ENCODE measurements around the gene ADRB2. TPM values are rescaled to one million over a fixed set of nuclear protein-coding genes. Genes with fewer than 3 reads are reported as not detected.
A peak's percentile ranks its signal among the peaks of the same experiment; 100 is the strongest.

ADRB2 gene
- total RNA-seq, 2 donors from 2014 or later, result 3.8 to 4.4 TPM

DNA sequence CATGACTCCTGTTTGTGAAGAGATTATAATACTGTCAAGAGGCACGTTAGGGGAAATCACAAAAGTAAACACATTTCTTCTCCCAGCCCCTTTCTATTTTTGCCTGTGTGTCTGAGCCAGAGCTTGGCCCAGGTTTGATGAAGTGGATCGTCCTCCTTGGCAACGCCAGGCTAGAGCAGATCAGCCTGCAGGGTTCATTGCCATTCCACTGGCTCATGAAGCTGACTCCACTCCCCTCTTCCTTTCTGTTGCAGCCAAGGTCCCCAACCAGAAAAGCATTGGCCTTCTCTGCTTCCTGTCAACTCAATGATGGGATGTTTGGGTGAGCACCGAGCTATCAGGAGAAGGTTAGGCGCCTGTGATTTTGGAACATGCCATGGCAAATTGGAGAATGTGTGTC is 3.3 kb downstream of the ADRB2 start:
- no peaks in the 10 kb centered on the region for H3K27me3 Mint-ChIP-seq
- H3K27ac Mint-ChIP-seq, result peak overlapping the region; percentile 75 to 93
- H3K4me3 Mint-ChIP-seq, result peak overlapping the region; percentile 91

DNA sequence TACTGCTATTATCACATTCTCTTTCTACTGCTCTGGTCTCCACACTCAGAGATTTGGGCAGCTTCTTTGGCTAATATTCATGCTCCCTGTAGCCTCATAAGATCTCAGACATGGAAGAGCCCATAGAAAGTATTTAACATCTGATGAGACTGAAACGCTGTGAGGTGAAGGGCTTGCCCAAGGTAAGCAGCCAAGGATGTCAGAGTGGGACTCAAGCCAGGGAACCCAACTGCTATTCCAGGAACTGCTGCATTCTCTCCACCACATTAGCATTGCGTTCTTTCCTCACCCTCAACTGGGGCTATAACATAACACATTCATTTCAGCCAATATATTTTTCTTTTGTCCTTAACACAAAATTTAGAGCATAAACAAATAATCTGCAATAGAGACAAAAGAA is 3.8 kb downstream of the ADRB2 start:
- H3K9me3 Mint-ChIP-seq, result no peaks in the 10 kb centered on the region
- ATAC-seq (no peak), DNase-seq (ENCODE audit: low spot score) (no peak)
- H3K36me3 Mint-ChIP-seq, result no peaks in the 10 kb centered on the region
- H3K4me1 Mint-ChIP-seq (ENCODE audit: low read depth in 2 of 2), result peaks cover 81 to 90% of the 10 kb centered on the region in 2 donors
- peak overlapping the region; percentile 91 for H3K4me3 Mint-ChIP-seq
- peak overlapping the region; percentile 75 to 93 for H3K27ac Mint-ChIP-seq
- no peaks in the 10 kb centered on the region for H3K27me3 Mint-ChIP-seq

More for the DNA sequence above, 3.3 kb downstream of the ADRB2 start:
- DNase-seq (ENCODE audit: low spot score) (no peak), ATAC-seq (no peak)
- Mint-ChIP-seq H3K9me3 (no peaks in the 10 kb centered on the region), H3K4me1 (ENCODE audit: low read depth in 2 of 2) (peaks cover 80 to 85% of the 10 kb centered on the region in 2 donors), H3K36me3 (no peaks in the 10 kb centered on the region)

DNA sequence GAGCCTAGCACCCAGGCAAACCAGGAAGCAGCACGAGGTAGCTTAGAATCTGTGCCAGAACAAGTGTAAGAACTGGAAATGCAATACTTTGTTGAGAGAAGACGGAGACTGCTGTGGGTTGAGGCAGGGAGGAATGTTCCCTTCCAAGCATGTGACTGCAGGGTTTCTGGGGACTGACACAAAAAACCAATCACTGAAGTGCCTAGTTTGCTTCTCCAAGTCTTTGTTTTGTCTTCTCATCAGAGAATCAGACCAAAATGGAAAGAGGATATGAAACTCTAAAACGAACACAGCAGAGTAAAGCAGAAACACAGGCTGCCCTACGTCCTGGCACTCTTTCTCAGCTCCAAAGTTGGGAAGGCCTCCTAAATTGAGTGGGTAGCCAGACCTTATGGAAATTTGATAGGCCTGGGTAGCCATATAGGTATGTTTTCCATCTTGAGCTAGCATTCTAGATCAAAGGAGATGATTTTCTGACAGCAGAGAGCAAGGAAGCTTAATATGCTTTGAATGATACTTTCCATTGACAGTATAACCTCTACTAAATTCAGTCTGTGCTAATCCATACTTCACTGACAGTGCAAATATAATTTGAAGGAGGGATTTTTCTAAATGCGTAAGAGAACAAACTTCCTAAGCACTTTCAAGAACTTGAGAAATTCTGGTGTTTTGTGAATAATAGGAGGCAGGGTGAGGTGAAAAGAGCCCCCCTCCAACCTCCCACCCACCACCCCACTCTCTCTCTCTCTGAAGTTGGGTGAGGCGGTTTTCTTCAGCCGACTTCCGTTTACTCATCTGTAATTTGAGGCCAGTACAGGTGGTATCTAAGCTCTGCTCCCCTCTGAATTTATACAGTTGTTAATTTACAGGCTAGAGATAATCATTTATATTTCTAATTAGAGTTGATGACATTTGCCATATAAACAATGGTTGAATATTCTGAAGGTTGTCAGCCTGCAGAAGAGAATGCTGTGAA is 5.5 kb downstream of the ADRB2 start:
- peak overlapping the region; percentile 75 to 93 for H3K27ac Mint-ChIP-seq
- peaks cover 89 to 97% of the 10 kb centered on the region in 2 donors for H3K4me1 Mint-ChIP-seq (ENCODE audit: low read depth in 2 of 2)

GRCh38 chr5:148833122-148833521 is 6.7 kb downstream of the ADRB2 start:
- ATAC-seq (peak; percentile 55 to 65), DNase-seq (ENCODE audit: low spot score) (no peak)
- peak overlapping the region; percentile 91 for H3K4me3 Mint-ChIP-seq
- no peaks in the 10 kb centered on the region for H3K27me3 Mint-ChIP-seq
- H3K36me3 Mint-ChIP-seq, result peaks cover 7% of the 10 kb centered on the region
- no peaks in the 10 kb centered on the region for H3K9me3 Mint-ChIP-seq
- peaks cover 88 to 93% of the 10 kb centered on the region in 2 donors for H3K4me1 Mint-ChIP-seq (ENCODE audit: low read depth in 2 of 2)
- peak overlapping the region; percentile 75 to 93 for H3K27ac Mint-ChIP-seq

More for the DNA sequence above, 5.5 kb downstream of the ADRB2 start:
- DNase-seq (ENCODE audit: low spot score), result no peak
- no peak for ATAC-seq
- no peaks in the 10 kb centered on the region for H3K36me3 Mint-ChIP-seq
- H3K4me3 Mint-ChIP-seq, result peak overlapping the region; percentile 91
- H3K9me3 Mint-ChIP-seq, result no peaks in the 10 kb centered on the region
- H3K27me3 Mint-ChIP-seq, result no peaks in the 10 kb centered on the region

DNA sequence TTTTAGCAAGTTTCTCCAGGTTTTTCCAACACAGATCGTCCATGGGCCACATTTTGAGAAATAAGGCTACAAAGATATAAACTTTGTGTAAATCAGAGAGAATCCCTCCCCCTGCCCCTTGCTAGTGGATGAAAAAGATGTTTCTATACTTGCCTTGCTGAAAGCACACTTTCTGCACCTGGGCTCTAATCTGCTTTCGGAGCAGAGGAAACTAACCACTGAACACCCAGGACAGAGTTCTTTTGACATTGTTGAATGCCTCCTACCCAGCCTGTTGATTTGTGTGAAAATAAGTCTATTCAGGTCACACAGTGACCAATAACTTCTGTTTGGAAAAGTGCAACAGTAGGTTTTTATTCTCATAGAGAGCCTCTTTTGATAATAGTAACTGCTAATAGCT is 7.5 kb downstream of the ADRB2 start:
- Mint-ChIP-seq H3K27ac (peak overlapping the region; percentile 93 to 95), H3K9me3 (no peaks in the 10 kb centered on the region), H3K27me3 (no peaks in the 10 kb centered on the region), H3K36me3 (peaks cover 7% of the 10 kb centered on the region), H3K4me1 (ENCODE audit: low read depth in 2 of 2) (peaks cover 88 to 92% of the 10 kb centered on the region in 2 donors), H3K4me3 (peak overlapping the region; percentile 52)
- DNase-seq (ENCODE audit: low spot score), result no peak
- no peak for ATAC-seq

GRCh38 chr5:148834689-148835088 is 8.3 kb downstream of the ADRB2 start:
- DNase-seq (ENCODE audit: low spot score) (no peak), ATAC-seq (peak; percentile 66 to 76)
- H3K9me3 Mint-ChIP-seq, result no peaks in the 10 kb centered on the region
- H3K4me3 Mint-ChIP-seq, result peak overlapping the region; percentile 52
- peaks cover 84 to 90% of the 10 kb centered on the region in 2 donors for H3K4me1 Mint-ChIP-seq (ENCODE audit: low read depth in 2 of 2)
- H3K36me3 Mint-ChIP-seq, result peaks cover 7% of the 10 kb centered on the region
- H3K27me3 Mint-ChIP-seq, result no peaks in the 10 kb centered on the region
- peak overlapping the region; percentile 93 to 95 for H3K27ac Mint-ChIP-seq

- Mint-ChIP-seq H3K4me1 (ENCODE audit: low read depth in 2 of 2) (peaks cover 78 to 88% of the 10 kb centered on the region in 2 donors), H3K4me3 (peak overlapping the region; percentile 54)
These were observed 10.2 kb downstream of the ADRB2 start for GRCh38 chr5:148836272-148837250.

GRCh38 chr5:148837383-148837782 is 11.0 kb downstream of the ADRB2 start:
- ATAC-seq (no peak), DNase-seq (ENCODE audit: low spot score) (no peak)
- Mint-ChIP-seq H3K9me3 (no peaks in the 10 kb centered on the region), H3K4me3 (peak overlapping the region; percentile 54), H3K27ac (peak overlapping the region; percentile 93 to 95), H3K27me3 (no peaks in the 10 kb centered on the region), H3K36me3 (peaks cover 7% of the 10 kb centered on the region), H3K4me1 (ENCODE audit: low read depth in 2 of 2) (peaks cover 78 to 88% of the 10 kb centered on the region in 2 donors)

More at GRCh38 chr5:148836272-148837250, 10.2 kb downstream of the ADRB2 start:
- H3K27ac Mint-ChIP-seq, result peak overlapping the region; percentile 93 to 95
- DNase-seq (ENCODE audit: low spot score) (no peak), ATAC-seq (no peak)
- H3K9me3 Mint-ChIP-seq, result no peaks in the 10 kb centered on the region
- peaks cover 7% of the 10 kb centered on the region for H3K36me3 Mint-ChIP-seq
- no peaks in the 10 kb centered on the region for H3K27me3 Mint-ChIP-seq

DNA sequence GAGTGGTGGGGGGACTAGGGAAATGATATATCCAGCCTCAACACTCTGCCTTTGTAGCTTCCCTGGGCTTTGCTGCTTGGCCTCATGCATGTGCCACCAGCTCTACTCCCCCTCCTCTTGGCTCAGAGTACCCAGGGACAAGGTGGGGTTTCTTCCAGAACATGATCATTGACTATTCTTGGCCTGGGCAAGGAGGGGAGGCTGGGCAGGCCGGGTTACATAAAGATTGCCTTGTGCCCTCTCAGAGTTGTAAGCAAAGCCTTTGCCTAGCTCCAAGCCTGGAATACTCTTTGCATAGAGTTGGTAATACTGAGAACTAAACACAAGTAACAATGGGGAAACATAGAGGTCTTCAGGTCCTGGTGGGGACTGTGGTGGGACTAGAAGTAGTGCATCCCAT is 11.9 kb downstream of the ADRB2 start:
- no peak for DNase-seq (ENCODE audit: low spot score)
- H3K9me3 Mint-ChIP-seq, result no peaks in the 10 kb centered on the region
- H3K4me1 Mint-ChIP-seq (ENCODE audit: low read depth in 2 of 2), result peaks cover 75 to 87% of the 10 kb centered on the region in 2 donors

GRCh38 chr5:148839960-148840359 is 13.5 kb downstream of the ADRB2 start:
- Mint-ChIP-seq H3K27ac (peak overlapping the region; percentile 78 to 95), H3K4me1 (ENCODE audit: low read depth in 2 of 2) (peaks cover 76 to 89% of the 10 kb centered on the region in 2 donors), H3K9me3 (no peaks in the 10 kb centered on the region), H3K27me3 (no peaks in the 10 kb centered on the region), H3K4me3 (peak overlapping the region; percentile 67), H3K36me3 (peaks cover 7% of the 10 kb centered on the region)
- DNase-seq (ENCODE audit: low spot score) (no peak), ATAC-seq (peak; percentile 79 to 82)

More for the DNA sequence above, 11.9 kb downstream of the ADRB2 start:
- H3K27me3 Mint-ChIP-seq, result no peaks in the 10 kb centered on the region
- no peak for ATAC-seq
- H3K36me3 Mint-ChIP-seq, result peaks cover 7% of the 10 kb centered on the region
- no peak overlapping the region for H3K4me3 Mint-ChIP-seq
- H3K27ac Mint-ChIP-seq, result peak overlapping the region; percentile 40 to 95

- Mint-ChIP-seq H3K27me3 (no peaks in the 10 kb centered on the region), H3K4me3 (peak overlapping the region; percentile 67), H3K9me3 (no peaks in the 10 kb centered on the region), H3K36me3 (peaks cover 7% of the 10 kb centered on the region), H3K4me1 (ENCODE audit: low read depth in 2 of 2) (peaks cover 74 to 89% of the 10 kb centered on the region in 2 donors), H3K27ac (peak overlapping the region; percentile 78 to 95)
- no peak for DNase-seq (ENCODE audit: low spot score)
- no peak for ATAC-seq
These were observed 14.1 kb downstream of the ADRB2 start for GRCh38 chr5:148840531-148840930.

- H3K4me3 Mint-ChIP-seq, result peak overlapping the region; percentile 49
- no peak for DNase-seq (ENCODE audit: low spot score)
- H3K27me3 Mint-ChIP-seq, result no peaks in the 10 kb centered on the region
- H3K4me1 Mint-ChIP-seq (ENCODE audit: low read depth in 2 of 2), result peaks cover 71 to 89% of the 10 kb centered on the region in 2 donors
- H3K27ac Mint-ChIP-seq, result peak overlapping the region; percentile 72 to 95
- ATAC-seq, result no peak
- H3K36me3 Mint-ChIP-seq, result peaks cover 7% of the 10 kb centered on the region
- no peaks in the 10 kb centered on the region for H3K9me3 Mint-ChIP-seq
These were observed 15.1 kb downstream of the ADRB2 start for GRCh38 chr5:148841519-148841918.

DNA sequence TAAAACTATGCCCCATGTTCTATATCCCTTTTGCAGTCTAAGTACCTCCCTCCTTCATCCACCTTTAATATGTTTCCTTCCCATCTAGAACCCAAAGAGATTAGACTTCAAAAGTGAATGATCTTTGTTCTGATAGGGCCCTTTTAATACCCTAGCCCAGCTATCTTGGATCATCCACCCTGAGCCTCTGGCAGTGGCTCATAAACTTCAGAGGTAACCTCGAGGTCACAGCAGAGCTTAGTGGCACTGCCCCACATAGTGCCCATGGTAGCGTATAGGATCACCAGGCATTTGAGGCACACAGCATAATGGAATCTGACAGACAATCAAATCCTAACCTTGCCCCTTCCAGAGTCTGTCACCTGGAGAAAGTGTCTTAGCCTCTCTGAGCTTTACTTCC is 15.8 kb downstream of the ADRB2 start:
- no peak for DNase-seq (ENCODE audit: low spot score)
- no peak for ATAC-seq
- H3K4me3 Mint-ChIP-seq, result peak overlapping the region; percentile 49
- peak overlapping the region; percentile 72 to 95 for H3K27ac Mint-ChIP-seq
- peaks cover 5% of the 10 kb centered on the region for H3K36me3 Mint-ChIP-seq
- H3K27me3 Mint-ChIP-seq, result no peaks in the 10 kb centered on the region
- H3K9me3 Mint-ChIP-seq, result no peaks in the 10 kb centered on the region
- H3K4me1 Mint-ChIP-seq (ENCODE audit: low read depth in 2 of 2), result peaks cover 69 to 85% of the 10 kb centered on the region in 2 donors

Data from natural killer cell treated with Interleukin-12 subunit alpha and Interleukin-12 subunit beta and Interleukin-15 and Interleukin-18, amount 100 ng/mL, for 72 hours (primary cell).